H1 (cell line): ENCODE measurements around the gene ABCF2. TPM values are rescaled to one million over a fixed set of nuclear protein-coding genes. Genes with fewer than 3 reads are reported as not detected.

Experiments
- CHD2 ChIP-seq: IDR thresholded peaks from 2 replicates; pipeline ENCODE4 v1.6.1; 2012; ENCODE audit warnings: low read length, improper control_type of control experiment
- CHD7 ChIP-seq: fragments of 300-600 bp; sonication (generic); IDR thresholded peaks from 2 replicates; pipeline ENCODE4 v1.7.1; 2012; ENCODE audit warnings: low read length, moderate library complexity, mild to moderate bottlenecking, inconsistent platforms; ENCODE audit not compliant: insufficient replicate concordance
- NRF1 ChIP-seq: IDR thresholded peaks from 2 replicates; pipeline ENCODE4 v1.6.1; 2011; ENCODE audit warnings: mild to moderate bottlenecking, low read depth, low read length, improper control_type of control experiment
- POLR2A ChIP-seq, 2 experiments: IDR thresholded peaks; 1 replicate in 1 of 2; 2 replicates in 1 of 2; pipeline ENCODE4 v1.6.1; 2011; ENCODE audit warnings: low read depth in 2 of 2, low read length in 2 of 2, mild to moderate bottlenecking in 2 of 2; ENCODE audit errors: control extremely low read depth in 1 of 2
- RAD21 ChIP-seq, 2 experiments: IDR thresholded peaks in 1 of 2; conservative IDR thresholded peaks in 1 of 2; 2 replicates each; pipeline ENCODE4 v1.6.1; 2011; ENCODE audit warnings: low read depth in 2 of 2, low read length in 2 of 2, improper control_type of control experiment in 1 of 2, inconsistent platforms in 1 of 2, mild to moderate bottlenecking in 1 of 2, moderate library complexity in 1 of 2
- SAP30 ChIP-seq: fragments of 300-600 bp; sonication (generic); IDR thresholded peaks from 2 replicates; pipeline ENCODE4 v1.7.1; 2012; ENCODE audit warnings: low read length, moderate library complexity, mild to moderate bottlenecking, inconsistent platforms; ENCODE audit not compliant: insufficient read depth, insufficient replicate concordance
- SIRT6 ChIP-seq: IDR thresholded peaks from one replicate; pipeline ENCODE4 v1.7.1; 2012; ENCODE audit warnings: low read length, inconsistent platforms
- TBP ChIP-seq: IDR thresholded peaks from 2 replicates; pipeline ENCODE4 v1.6.1; 2011; ENCODE audit warnings: low read depth, low read length, improper control_type of control experiment
- YY1 ChIP-seq: IDR thresholded peaks from 2 replicates; pipeline ENCODE4 v1.6.1; 2011; ENCODE audit warnings: low read depth, mild to moderate bottlenecking, low read length
- polyA plus RNA-seq, 7 experiments: library from polyadenylated mRNA; depleted of rRNA in 3 of 7; stranded (reverse) in 5 of 7; unstranded in 2 of 7; fragments of >200 nt in 5 of 7; fragments of 200-250 nt in 2 of 7; gene quantifications; 1 replicate in 5 of 7; 2 replicates in 1 of 7; 4 replicates in 1 of 7; pipeline versions ENCODE4 v1.2.1 to v1.2.3, GENCODE V29; 2011 to 2013; ENCODE audit warnings: missing spikeins in 2 of 7, mixed read lengths in 2 of 7
- total RNA-seq: library from RNA; stranded (reverse); fragmentation: NEBNext Ultra II Directional; extraction: Animal tissue kit (Norgen Biotek cat#: 25700); gene quantifications from 2 replicates; pipeline ENCODE4 v1.2.1, GENCODE V29; 2021

ABCF2 gene
- total and polyA plus RNA-seq, 2 of the 8 experiments (the other 6 are each of a cell fraction or from before 2014, with no cell fraction given) = 28.0 to 55.0 TPM

GRCh38 chr7:151205730-151206129, 21.3 kb downstream of the ABCF2 start (continued):
- TF ChIP-seq CHD7 = no peak
- no peak for TF ChIP-seq YY1
- no peak for TF ChIP-seq SAP30
- TF ChIP-seq RAD21 (IDR thresholded peaks at IDR 0.05 in 1 of 2, conservative IDR thresholded peaks at IDR 0.05 in 1 of 2; ENCODE audit: low read depth in 2 of 2, low read length in 2 of 2) = no peak
- no peak for TF ChIP-seq NRF1
- TF ChIP-seq TBP = no peak
- no peak for TF ChIP-seq POLR2A (IDR thresholded peaks at IDR 0.05; ENCODE audit: control extremely low read depth in 1 of 2, low read depth in 2 of 2, low read length in 2 of 2)
- TF ChIP-seq CHD2 = no peak
- no peak for TF ChIP-seq SIRT6
